Fibroblast of the aortic adventitia (primary cell): ENCODE data around the gene AUTS2. TPM values are rescaled to one million over a fixed set of nuclear protein-coding genes. Genes with fewer than 3 reads are reported as not detected.

ENCODE experiments used
- DNase-seq: peaks from one replicate; pipeline ENCODE4 v3.0.0-alpha.2; 2010; ENCODE audit warnings: low read depth
- H3K4me3 ChIP-seq: 2 replicates; pipeline ENCODE4 v1.5.1; 2011; ENCODE audit warnings: low read depth, mild to moderate bottlenecking, control low read depth, low read length, moderate library complexity
- total RNA-seq: library from RNA; depleted of rRNA; stranded (reverse); fragments of >200 nt; gene quantifications from 2 replicates; pipeline ENCODE4 v1.2.3, GENCODE V29; 2012; ENCODE audit warnings: low replicate concordance
- TF ChIP-seq, protein P1 (sequence below): IDR thresholded peaks from 2 replicates; pipeline ENCODE4 v1.5.1; 2011; ENCODE audit warnings: mild to moderate bottlenecking, low read length, control low read depth, inconsistent platforms; ENCODE audit not compliant: insufficient read depth

AUTS2 gene
- total RNA-seq, 1 donor: 10.7 TPM

DNA sequence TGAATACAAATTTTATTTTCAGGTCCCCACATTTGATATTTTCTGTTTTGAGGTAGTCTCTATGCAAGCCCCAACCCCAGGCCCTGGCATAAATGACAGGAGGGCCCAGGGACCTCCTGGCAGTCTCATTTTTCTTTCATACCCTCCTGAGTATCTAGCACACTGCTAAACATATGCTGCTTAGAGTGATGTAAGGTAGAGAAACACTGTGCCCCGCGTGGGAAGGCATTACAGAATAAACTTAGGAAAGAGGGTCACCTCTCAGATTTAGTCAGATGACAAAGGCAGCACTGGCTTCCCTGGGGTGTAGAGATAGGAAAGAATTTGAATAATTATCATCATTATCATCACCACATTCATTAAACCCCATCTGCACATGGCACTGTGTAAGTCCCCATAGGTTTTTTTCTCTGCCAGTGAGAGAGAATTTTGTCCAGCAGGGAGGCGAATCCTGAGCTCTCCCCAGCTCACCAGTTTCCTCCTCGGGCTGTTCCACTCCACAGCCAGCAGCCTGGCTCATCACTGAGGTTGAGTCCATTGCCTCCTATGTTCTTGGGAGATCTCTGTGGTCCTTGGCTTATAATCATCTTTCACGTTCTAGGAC is 1026.3 kb downstream of the AUTS2 start:
- no peak overlapping the region for H3K4me3 ChIP-seq
- TF ChIP-seq, protein P1, sequence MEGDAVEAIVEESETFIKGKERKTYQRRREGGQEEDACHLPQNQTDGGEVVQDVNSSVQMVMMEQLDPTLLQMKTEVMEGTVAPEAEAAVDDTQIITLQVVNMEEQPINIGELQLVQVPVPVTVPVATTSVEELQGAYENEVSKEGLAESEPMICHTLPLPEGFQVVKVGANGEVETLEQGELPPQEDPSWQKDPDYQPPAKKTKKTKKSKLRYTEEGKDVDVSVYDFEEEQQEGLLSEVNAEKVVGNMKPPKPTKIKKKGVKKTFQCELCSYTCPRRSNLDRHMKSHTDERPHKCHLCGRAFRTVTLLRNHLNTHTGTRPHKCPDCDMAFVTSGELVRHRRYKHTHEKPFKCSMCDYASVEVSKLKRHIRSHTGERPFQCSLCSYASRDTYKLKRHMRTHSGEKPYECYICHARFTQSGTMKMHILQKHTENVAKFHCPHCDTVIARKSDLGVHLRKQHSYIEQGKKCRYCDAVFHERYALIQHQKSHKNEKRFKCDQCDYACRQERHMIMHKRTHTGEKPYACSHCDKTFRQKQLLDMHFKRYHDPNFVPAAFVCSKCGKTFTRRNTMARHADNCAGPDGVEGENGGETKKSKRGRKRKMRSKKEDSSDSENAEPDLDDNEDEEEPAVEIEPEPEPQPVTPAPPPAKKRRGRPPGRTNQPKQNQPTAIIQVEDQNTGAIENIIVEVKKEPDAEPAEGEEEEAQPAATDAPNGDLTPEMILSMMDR: no peak
- DNase-seq: no peak

DNA sequence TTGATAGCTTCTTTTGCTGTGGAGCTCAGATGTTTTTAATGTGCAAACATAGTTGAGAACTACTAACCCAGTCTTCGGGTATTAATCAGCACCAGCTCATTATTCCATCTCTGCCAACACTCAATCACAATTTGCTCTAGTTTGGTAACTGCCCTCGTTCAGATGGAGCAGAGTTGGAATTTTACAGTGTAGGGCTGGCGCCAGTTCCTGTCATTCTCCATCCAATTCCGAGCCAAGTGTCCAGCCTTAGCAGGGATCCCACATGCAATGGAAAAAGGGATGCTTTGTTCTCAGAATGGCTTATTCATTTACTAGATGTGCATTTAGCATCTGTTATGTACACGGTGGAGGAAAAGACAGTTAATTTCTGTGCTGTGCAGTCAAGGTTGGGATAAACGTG is 1029.2 kb downstream of the AUTS2 start:
- H3K4me3 ChIP-seq: no peak overlapping the region
- no peak for DNase-seq
- TF ChIP-seq, protein P1: no peak

DNA sequence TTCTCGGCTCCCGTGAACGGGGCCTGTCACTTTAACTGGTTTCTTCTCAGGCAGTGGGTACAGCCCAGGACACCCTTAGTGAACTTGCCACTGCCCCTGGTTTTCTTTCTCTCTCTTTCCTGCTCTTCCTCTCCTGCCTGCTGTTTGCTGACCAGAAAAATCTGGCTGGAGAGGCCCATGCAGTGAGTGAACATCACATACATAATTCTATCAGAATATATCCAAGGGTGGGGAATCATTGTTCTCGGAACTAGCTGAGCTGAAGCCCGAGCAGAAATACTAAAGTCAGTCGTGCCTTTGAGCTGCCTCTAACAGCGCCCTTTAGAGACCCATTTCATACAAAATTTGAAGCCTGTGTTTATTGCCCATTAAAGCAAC is 1032.2 kb downstream of the AUTS2 start:
- no peak overlapping the region for H3K4me3 ChIP-seq
- TF ChIP-seq, protein P1: no peak
- DNase-seq: peak; percentile 5

DNA sequence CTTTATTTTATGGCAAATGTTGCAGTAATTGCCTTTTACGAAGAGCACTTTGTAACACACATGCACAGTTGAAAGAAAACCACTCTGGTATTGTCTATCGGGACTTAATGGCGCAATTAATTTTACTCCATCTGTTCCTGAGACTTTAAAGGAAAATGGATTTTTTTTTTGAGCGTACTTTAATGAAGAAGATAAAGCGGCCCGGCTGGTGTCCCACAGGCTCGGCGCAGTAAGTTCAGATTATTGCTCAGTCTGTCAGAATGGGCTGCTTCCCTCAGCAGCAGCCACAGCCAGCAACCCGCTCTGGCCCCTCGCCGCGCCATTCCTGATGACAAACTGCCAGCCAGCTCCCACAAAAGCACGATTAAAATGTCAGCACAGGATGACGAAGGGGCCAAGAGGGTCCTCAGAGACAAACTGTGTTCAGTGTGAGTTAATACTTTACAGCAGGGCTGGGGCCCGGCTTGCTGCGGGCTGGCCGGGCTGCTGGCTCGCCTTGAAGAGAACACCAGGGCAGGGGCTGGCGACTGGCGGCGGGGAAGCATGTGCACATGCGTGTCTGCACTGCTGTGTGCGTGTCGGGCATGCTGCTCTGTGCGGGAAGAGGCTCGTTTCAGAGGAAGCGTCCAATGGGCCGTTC is 1032.7 kb downstream of the AUTS2 start:
- H3K4me3 ChIP-seq: peak overlapping the region; percentile 10
- DNase-seq: peak; percentile 46
- TF ChIP-seq, protein P1: no peak

DNA sequence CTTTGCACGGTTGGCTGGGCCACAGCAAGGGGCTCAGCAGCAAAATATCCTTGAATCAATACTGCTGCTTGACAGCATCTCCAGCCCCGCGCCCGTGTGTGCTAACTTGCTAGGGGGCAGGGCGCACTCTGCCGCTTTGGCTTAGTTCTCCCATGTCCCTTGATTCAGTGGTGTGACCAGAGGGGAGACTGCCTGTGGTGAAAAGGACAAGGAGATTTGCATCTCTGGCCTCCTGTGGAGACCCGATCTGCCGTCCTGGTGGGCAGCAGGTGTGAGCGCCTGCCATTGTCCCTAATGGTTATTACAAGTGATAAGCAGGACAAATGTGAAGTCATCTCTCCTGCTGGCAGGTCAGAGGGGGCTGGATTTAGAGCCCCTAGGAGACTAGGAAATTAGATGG is 1033.4 kb downstream of the AUTS2 start:
- DNase-seq: no peak
- H3K4me3 ChIP-seq: no peak overlapping the region
- TF ChIP-seq, protein P1: no peak

DNA sequence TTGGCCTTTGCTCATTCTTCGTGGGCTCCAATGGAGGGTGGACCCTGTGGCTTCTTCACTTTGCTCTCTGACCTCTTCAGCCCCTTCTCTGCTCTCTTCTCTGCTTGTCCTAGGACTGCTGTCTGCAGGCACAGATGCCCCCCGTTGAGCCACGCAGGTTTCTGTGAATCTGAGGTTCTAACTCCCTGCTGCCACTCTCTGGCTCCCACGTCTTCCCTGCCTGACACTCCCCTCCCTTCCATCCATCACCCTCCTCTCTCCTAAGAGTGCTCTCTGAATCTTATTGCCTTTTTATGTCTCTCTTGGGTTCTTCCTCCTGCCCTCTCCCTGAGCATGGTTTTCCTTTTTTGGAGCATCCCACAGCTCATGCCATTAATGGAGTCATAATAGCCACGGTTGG is 1034.1 kb downstream of the AUTS2 start:
- DNase-seq: no peak
- H3K4me3 ChIP-seq: no peak overlapping the region
- TF ChIP-seq, protein P1: no peak
